ENCODE results near the gene SNX1.

SNX1 gene

GRCh38 chr15:64156652-64157331 lies 61.0 kb downstream of the SNX1 start:
- Histone ChIP-seq H3K4me1 (ENCODE audit: control insufficient read depth, insufficient read depth, low read length) (peaks cover 6% of the 10 kb centered on the region), H3K27ac (ENCODE audit: low read depth, low read length) (no peak overlapping the region), H3K9ac (ENCODE audit: low read length) (no peak overlapping the region), H3K4me3 (ENCODE audit: low read length) (no peak overlapping the region), H3K36me3 (ENCODE audit: control insufficient read depth, insufficient read depth, low read length) (peaks cover 43% of the 10 kb centered on the region), H3K27me3 (ENCODE audit: control insufficient read depth, insufficient read depth, low read length) (peaks cover 8% of the 10 kb centered on the region)

- Histone ChIP-seq H3K4me3 (ENCODE audit: low read length) (no peak overlapping the region), H3K27ac (ENCODE audit: low read depth, low read length) (no peak overlapping the region), H3K36me3 (ENCODE audit: control insufficient read depth, insufficient read depth, low read length) (peaks cover 43% of the 10 kb centered on the region), H3K9ac (ENCODE audit: low read length) (no peak overlapping the region), H3K27me3 (ENCODE audit: control insufficient read depth, insufficient read depth, low read length) (peaks cover 6% of the 10 kb centered on the region), H3K4me1 (ENCODE audit: control insufficient read depth, insufficient read depth, low read length) (peaks cover 9% of the 10 kb centered on the region)
These were observed 61.9 kb downstream of the SNX1 start for GRCh38 chr15:64157599-64158125.

DNA sequence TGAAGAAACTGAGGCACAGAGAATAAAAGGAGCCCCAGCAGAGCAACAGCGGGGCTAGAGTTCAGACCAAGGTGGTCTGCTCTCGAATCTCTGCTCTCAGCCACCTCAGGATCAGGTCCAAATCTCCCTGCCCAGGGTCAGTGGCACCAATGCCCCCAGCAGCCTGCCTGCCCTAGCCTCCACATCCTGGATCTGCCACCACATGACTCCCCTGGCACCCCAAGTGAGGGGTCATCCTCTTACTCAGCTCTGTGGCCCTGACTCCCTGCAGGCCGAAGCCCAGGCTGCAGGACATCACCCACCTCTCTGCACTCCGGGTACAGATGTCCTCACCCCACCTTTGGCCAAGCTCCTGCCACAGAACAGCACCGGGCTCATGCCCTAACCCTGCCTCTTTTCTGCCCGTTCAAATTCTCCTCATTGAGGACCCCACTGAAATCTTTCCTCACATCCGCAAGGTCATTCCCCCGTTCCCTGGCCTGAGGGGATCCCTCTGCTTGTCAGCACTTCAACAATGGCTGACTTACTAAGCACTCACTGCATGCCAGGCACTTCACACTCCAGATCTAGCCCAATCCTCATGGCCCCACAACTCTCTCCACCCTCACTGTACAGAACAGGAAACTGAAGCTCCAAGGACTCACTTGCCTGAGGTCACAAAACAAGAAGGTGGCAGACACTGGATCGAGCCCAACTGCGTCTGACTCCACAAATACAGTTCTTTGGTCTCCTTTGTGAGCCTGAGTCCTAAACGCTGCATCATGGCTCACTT lies 62.8 kb downstream of the SNX1 start:
- Histone ChIP-seq H3K4me3 (ENCODE audit: low read length) (no peak overlapping the region), H3K9ac (ENCODE audit: low read length) (no peak overlapping the region), H3K27ac (ENCODE audit: low read depth, low read length) (no peak overlapping the region), H3K4me1 (ENCODE audit: control insufficient read depth, insufficient read depth, low read length) (peaks cover 9% of the 10 kb centered on the region), H3K36me3 (ENCODE audit: control insufficient read depth, insufficient read depth, low read length) (peaks cover 43% of the 10 kb centered on the region), H3K27me3 (ENCODE audit: control insufficient read depth, insufficient read depth, low read length) (no peaks in the 10 kb centered on the region)

GRCh38 chr15:64161688-64162477 lies 66.1 kb downstream of the SNX1 start:
- no peaks in the 10 kb centered on the region for H3K27me3 ChIP-seq (ENCODE audit: control insufficient read depth, insufficient read depth, low read length)
- peak overlapping the region; percentile 86 for H3K27ac ChIP-seq (ENCODE audit: low read depth, low read length)
- H3K36me3 ChIP-seq (ENCODE audit: control insufficient read depth, insufficient read depth, low read length) = peaks cover 31% of the 10 kb centered on the region
- peak overlapping the region; percentile 39 for H3K9ac ChIP-seq (ENCODE audit: low read length)
- H3K4me3 ChIP-seq (ENCODE audit: low read length) = peak overlapping the region; percentile 91
- H3K4me1 ChIP-seq (ENCODE audit: control insufficient read depth, insufficient read depth, low read length) = peaks cover 7% of the 10 kb centered on the region

DNA sequence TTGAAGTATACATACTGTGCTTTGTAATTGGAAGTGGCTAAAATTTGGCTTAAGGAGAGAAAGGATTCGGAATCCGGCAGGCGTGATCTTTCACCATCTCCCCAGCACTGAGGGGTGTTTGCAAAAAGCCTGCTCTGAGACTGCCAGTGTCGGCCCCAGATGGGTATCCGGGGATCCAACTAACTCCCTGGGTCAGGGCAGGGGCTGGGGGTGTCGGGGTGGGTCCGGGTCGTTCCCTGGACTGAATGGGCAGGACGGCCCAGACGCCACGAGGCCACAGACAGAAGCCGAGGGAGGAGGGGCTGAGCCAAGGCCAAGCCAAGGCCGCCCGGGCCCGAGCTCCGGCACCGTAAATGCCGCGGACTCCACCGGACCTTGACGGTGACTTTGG lies 66.7 kb downstream of the SNX1 start:
- H3K4me3 ChIP-seq (ENCODE audit: low read length) = peak overlapping the region; percentile 91
- H3K4me1 ChIP-seq (ENCODE audit: control insufficient read depth, insufficient read depth, low read length) = peaks cover 7% of the 10 kb centered on the region
- H3K27me3 ChIP-seq (ENCODE audit: control insufficient read depth, insufficient read depth, low read length) = no peaks in the 10 kb centered on the region
- peaks cover 25% of the 10 kb centered on the region for H3K36me3 ChIP-seq (ENCODE audit: control insufficient read depth, insufficient read depth, low read length)
- peak overlapping the region; percentile 86 for H3K27ac ChIP-seq (ENCODE audit: low read depth, low read length)
- H3K9ac ChIP-seq (ENCODE audit: low read length) = peak overlapping the region; percentile 87

DNA sequence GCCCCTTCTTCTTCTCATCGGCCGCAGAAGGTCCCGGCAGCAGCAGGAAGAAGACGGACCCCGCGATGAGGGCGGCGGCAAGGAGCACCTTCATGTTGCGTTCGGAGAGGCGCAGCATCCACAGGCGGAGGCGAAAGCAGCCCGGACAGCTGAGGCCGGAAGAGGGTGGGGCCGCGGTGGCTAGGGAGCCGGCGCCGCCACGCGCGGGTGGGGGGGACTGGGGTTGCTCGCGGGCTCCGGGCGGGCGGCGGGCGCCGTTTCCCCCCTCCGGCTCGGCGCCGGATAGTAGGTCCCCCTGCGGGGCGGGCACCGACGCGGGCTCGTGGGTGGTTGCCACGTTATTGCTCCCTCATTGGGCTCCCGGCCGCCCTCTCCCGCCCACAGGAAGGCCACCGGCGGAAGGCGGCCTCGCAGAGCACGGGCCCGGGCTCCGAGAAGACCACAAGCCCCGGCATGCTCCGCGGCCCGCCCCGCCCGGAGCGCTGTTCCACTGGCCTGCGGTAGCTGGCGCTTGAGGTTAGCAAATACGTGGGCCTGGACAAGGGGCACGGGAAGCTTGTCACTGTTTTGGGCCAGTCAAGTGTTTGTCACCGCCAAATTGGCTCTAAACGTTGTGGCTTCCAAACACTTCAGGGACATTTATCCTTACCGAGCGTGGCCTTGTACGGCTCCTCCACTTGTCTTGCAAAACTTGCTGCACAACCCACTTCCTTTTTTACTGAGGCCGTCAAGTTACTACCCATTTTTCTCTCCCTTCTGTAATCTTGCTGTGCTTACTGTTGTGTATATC lies 67.3 kb downstream of the SNX1 start, which contains the start of gene PPIB:
PPIB (minus strand) TSS at position 154 of the 790 bp plus-strand sequence; CDS start at position 118, 36 bp downstream.
- Histone ChIP-seq H3K4me3 (ENCODE audit: low read length) (peak within 1 kb of the TSS; percentile 91), H3K36me3 (ENCODE audit: control insufficient read depth, insufficient read depth, low read length) (peaks cover 20% of the 10 kb centered on the region), H3K9ac (ENCODE audit: low read length) (peak within 1 kb of the TSS; percentile 87), H3K4me1 (ENCODE audit: control insufficient read depth, insufficient read depth, low read length) (peaks cover 7% of the 10 kb centered on the region), H3K27me3 (ENCODE audit: control insufficient read depth, insufficient read depth, low read length) (no peaks in the 10 kb centered on the region), H3K27ac (ENCODE audit: low read depth, low read length) (peak within 1 kb of the TSS; percentile 92)

- Histone ChIP-seq H3K27me3 (ENCODE audit: control insufficient read depth, insufficient read depth, low read length) (no peaks in the 10 kb centered on the region), H3K9ac (ENCODE audit: low read length) (no peak overlapping the region), H3K36me3 (ENCODE audit: control insufficient read depth, insufficient read depth, low read length) (peaks cover 12% of the 10 kb centered on the region), H3K4me1 (ENCODE audit: control insufficient read depth, insufficient read depth, low read length) (peaks cover 7% of the 10 kb centered on the region), H3K27ac (ENCODE audit: low read depth, low read length) (peak overlapping the region; percentile 92), H3K4me3 (ENCODE audit: low read length) (peak overlapping the region; percentile 74)
These were observed 68.0 kb downstream of the SNX1 start for GRCh38 chr15:64163659-64164362.

- no peak overlapping the region for H3K4me3 ChIP-seq (ENCODE audit: low read length)
- peaks cover 8% of the 10 kb centered on the region for H3K36me3 ChIP-seq (ENCODE audit: control insufficient read depth, insufficient read depth, low read length)
- peaks cover 7% of the 10 kb centered on the region for H3K4me1 ChIP-seq (ENCODE audit: control insufficient read depth, insufficient read depth, low read length)
- H3K27ac ChIP-seq (ENCODE audit: low read depth, low read length) = no peak overlapping the region
- no peaks in the 10 kb centered on the region for H3K27me3 ChIP-seq (ENCODE audit: control insufficient read depth, insufficient read depth, low read length)
- no peak overlapping the region for H3K9ac ChIP-seq (ENCODE audit: low read length)
These were observed 68.7 kb downstream of the SNX1 start for GRCh38 chr15:64164436-64164835.

DNA sequence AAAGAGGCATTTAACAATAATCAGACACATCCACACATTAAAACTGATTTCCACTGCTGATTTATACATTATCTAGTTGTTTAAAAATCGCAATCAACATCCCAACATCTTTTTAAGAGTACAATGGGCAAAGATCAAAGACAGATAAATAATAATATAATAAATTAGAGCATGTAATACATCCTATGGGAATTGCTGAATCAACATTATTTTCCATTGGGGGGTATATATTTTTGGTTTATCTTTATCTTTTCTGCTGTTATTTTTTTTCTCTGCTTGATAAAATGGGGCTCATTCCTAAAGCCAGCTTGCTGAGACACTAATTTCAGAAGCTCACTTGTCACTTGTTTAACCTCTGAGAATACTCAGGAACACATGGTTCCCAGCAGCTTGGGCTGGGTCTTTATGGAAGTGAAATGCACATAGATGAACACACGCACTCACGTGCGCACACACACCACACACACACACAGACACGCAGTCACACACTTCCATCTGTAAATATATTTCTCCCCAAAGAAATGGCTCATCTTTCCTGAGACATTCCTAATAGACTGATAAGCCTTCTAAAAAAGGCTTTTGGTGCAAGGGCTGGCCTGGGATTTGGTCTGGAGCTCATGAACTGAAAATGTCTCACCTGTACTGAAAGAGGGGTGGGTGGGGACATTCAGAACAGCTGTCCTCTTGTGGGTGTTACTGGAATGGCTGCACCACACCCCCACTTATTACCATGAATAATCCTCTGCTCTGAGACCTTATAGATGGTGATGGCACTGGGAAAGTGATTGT lies 70.5 kb downstream of the SNX1 start:
- H3K4me3 ChIP-seq (ENCODE audit: low read length) = no peak overlapping the region
- H3K27ac ChIP-seq (ENCODE audit: low read depth, low read length) = no peak overlapping the region

DNA sequence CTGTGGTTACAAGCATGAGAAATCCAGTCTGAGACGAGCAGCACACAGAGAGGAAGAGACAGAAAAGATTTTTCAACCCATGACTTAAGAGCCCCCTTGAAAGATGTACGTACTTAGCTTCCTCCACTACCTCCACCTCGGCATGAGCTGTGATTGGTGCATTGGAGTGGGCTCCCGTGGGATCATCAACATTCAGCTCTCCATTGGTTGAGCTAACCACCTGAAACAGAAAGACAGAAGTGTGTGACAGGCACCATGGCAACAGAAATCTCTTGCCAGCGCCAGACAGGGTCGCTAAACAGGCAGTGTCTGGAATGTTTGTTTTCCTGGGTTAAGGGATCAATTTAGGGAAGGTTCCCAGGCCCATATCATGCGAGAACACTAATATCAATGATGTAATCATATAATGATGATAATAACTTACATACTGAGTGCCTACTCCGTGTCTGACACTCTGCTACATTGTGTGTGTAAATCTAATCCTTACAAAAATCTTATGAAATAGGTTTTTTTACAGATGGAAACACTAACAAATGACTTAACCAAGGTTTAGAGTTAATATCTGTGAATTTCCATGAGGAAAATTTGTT lies 84.5 kb downstream of the SNX1 start:
- Histone ChIP-seq H3K4me1 (ENCODE audit: control insufficient read depth, insufficient read depth, low read length) (no peaks in the 10 kb centered on the region), H3K4me3 (ENCODE audit: low read length) (no peak overlapping the region), H3K9ac (ENCODE audit: low read length) (no peak overlapping the region), H3K36me3 (ENCODE audit: control insufficient read depth, insufficient read depth, low read length) (peaks cover 5% of the 10 kb centered on the region), H3K27me3 (ENCODE audit: control insufficient read depth, insufficient read depth, low read length) (no peaks in the 10 kb centered on the region), H3K27ac (ENCODE audit: low read depth, low read length) (no peak overlapping the region)

More for the DNA sequence above, 70.5 kb downstream of the SNX1 start:
- Histone ChIP-seq H3K4me1 (ENCODE audit: control insufficient read depth, insufficient read depth, low read length) (peaks cover 7% of the 10 kb centered on the region), H3K36me3 (ENCODE audit: control insufficient read depth, insufficient read depth, low read length) (no peaks in the 10 kb centered on the region), H3K9ac (ENCODE audit: low read length) (no peak overlapping the region), H3K27me3 (ENCODE audit: control insufficient read depth, insufficient read depth, low read length) (no peaks in the 10 kb centered on the region)

Measured in rectal smooth muscle tissue (tissue), 1 donor.